Measurements from ENCODE around the gene IGSF6. TPM values are rescaled to one million over a fixed set of nuclear protein-coding genes. Genes with fewer than 3 reads are reported as not detected.

IGSF6 gene
- total RNA-seq, 1 experiment from 2014 or later = not detected

DNA sequence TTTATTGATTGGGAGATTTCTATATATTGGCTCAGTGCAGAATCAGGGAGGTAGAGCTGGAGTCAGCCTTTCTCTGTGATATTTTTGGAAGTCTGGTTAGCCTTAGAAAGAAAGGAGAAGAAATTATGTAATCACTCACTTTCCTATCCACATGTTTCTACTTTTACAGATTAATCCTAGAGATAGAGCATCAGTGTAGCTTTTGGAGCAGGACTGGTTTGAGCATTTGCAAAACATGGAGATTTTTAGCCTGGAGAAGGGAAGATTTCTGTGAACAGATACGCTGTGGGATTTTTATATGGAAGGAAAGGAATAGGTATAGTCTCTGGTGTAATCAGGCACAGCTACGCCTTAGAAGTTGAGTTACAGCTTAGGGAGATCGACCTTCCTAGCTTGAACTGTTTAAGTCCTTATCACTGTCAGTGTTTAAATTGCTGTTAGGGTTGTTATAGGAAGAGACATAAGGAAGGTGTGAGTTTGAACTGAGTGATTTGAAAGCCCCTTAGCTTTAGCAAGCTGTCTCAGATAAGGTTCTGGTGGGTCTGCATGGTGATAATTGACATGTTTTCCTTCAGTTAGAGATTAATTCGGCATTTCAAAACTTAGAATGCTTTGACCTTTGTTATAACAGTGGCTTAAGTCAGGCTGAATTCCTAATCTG, 32.5 kb downstream of the IGSF6 start:
- Mint-ChIP-seq H3K4me3 (no peak overlapping the region), H3K4me1 (0 out of 4 replicates have a peak, but pooled peaks cover 0 to under 1% of the 10 kb centered on the region in 2 experiments), H3K27me3 (ENCODE audit: low read depth) (no peaks in the 10 kb centered on the region), H3K36me3 (ENCODE audit: insufficient read depth in 1 of 3, low read depth in 3 of 3) (peaks cover 14 to 54% (median 38%) of the 10 kb centered on the region in 3 experiments; a peak in 6 of 7 replicates), H3K9me3 (no peaks in the 10 kb centered on the region), H3K27ac (peak overlapping the region in 1 of 3 experiments; percentile 22; a peak in 1 of 7 replicates)
- no CpG with 5 or more reads among the region's 4 CpGs for WGBS (ENCODE audit: extremely low coverage, insufficient read length, low lambda C conversion rate)
- Histone ChIP-seq H3K9ac (ENCODE audit: extremely low read depth, insufficient read length, low read length) (no peak overlapping the region), H3K9me3 (ENCODE audit: control insufficient read depth, low read depth, low read length) (no peaks in the 10 kb centered on the region), H3T11ph (ENCODE audit: low read length) (peak overlapping the region; percentile 53), H3K14ac (ENCODE audit: insufficient read depth, low read length) (no peak overlapping the region), H3K4ac (ENCODE audit: low read depth, low read length) (no peak overlapping the region), H3K18ac (ENCODE audit: insufficient read length, low read depth, low read length) (no peak overlapping the region), H3K79me1 (ENCODE audit: insufficient read depth, low read depth, low read length, poor library complexity, severe bottlenecking) (peaks cover 6% of the 10 kb centered on the region), H3K23me2 (ENCODE audit: insufficient read length, low read depth, low read length, poor library complexity, severe bottlenecking) (no peaks in the 10 kb centered on the region), H2BK120ac (ENCODE audit: low read depth, low read length, poor library complexity, severe bottlenecking) (no peak overlapping the region), H3K4me1 (ENCODE audit: insufficient read depth, low read length) (no peaks in the 10 kb centered on the region), H3K4me2 (ENCODE audit: insufficient read depth, insufficient read length, low read length) (no peak overlapping the region), H2AFZ (ENCODE audit: low read length) (no peak overlapping the region), H2BK12ac (ENCODE audit: insufficient read length, low read depth, low read length) (no peak overlapping the region), H3K79me2 (ENCODE audit: insufficient read depth, low read length) (no peaks in the 10 kb centered on the region; the same call in 1 of the 2 replicates), H4K20me1 (ENCODE audit: control insufficient read depth, insufficient read depth, insufficient read length) (no peaks in the 10 kb centered on the region), H3K27me3 (ENCODE audit: insufficient read depth, low read length) (no peaks in the 10 kb centered on the region), H2BK15ac (ENCODE audit: low read depth, low read length) (no peak overlapping the region), H4K8ac (replicated peaks; ENCODE audit: insufficient read length, low read depth, low read length) (no peak overlapping the region), H3K27ac (ENCODE audit: insufficient read length, low read depth, low read length) (no peak overlapping the region), H4K91ac (ENCODE audit: insufficient read length, low read depth, low read length) (no peak overlapping the region), H2AK5ac (ENCODE audit: insufficient read length, low read length) (no peak overlapping the region), H2BK5ac (ENCODE audit: insufficient read length, low read length) (no peak overlapping the region), H4K5ac (ENCODE audit: insufficient read length, low read depth, low read length) (no peak overlapping the region), H2BK20ac (ENCODE audit: low read depth, low read length, poor library complexity, severe bottlenecking) (no peak overlapping the region), H3K23ac (ENCODE audit: insufficient read length, low read depth, low read length) (no peak overlapping the region), H3K56ac (ENCODE audit: insufficient read length, low read depth, low read length) (no peak overlapping the region)
- DNase-seq = no peak
- TF ChIP-seq, protein P1, sequence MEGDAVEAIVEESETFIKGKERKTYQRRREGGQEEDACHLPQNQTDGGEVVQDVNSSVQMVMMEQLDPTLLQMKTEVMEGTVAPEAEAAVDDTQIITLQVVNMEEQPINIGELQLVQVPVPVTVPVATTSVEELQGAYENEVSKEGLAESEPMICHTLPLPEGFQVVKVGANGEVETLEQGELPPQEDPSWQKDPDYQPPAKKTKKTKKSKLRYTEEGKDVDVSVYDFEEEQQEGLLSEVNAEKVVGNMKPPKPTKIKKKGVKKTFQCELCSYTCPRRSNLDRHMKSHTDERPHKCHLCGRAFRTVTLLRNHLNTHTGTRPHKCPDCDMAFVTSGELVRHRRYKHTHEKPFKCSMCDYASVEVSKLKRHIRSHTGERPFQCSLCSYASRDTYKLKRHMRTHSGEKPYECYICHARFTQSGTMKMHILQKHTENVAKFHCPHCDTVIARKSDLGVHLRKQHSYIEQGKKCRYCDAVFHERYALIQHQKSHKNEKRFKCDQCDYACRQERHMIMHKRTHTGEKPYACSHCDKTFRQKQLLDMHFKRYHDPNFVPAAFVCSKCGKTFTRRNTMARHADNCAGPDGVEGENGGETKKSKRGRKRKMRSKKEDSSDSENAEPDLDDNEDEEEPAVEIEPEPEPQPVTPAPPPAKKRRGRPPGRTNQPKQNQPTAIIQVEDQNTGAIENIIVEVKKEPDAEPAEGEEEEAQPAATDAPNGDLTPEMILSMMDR (conservative IDR thresholded peaks at IDR 0.05) = no peak
